Adrenal gland (tissue), 5 donors: Measurements from ENCODE around the gene POLR2J.
"Not testable (repeated sequence)": the region's sequence is repeated elsewhere in the genome, so short reads cannot be mapped to it uniquely, and the experiment has no call there.

Source experiments
- POLR2A ChIP-seq, 2 donors: fragments of 450-650 bp; IDR thresholded peaks; one replicate each; pipeline ENCODE4 v1.6.1; 2017; ENCODE audit warnings: antibody characterized with exemption in 2 of 2, mild to moderate bottlenecking in 2 of 2, moderate library complexity in 1 of 2
- TF ChIP-seq, protein P1 (sequence below), 6 experiments: fragments of 450-650 bp in 4 of 6; fragments of 200-600 bp in 2 of 6; sonication (generic) in 1 of 6; IDR thresholded peaks; 1 replicate in 5 of 6; 2 replicates in 1 of 6; pipeline versions ENCODE4 v1.5.1 to v1.8.0; 2016 to 2021; ENCODE audit warnings: antibody characterized with exemption in 6 of 6, mild to moderate bottlenecking in 2 of 6, moderate library complexity in 1 of 6
- donor health status: DM: no; HTN: no; CAD: no.

DNA sequence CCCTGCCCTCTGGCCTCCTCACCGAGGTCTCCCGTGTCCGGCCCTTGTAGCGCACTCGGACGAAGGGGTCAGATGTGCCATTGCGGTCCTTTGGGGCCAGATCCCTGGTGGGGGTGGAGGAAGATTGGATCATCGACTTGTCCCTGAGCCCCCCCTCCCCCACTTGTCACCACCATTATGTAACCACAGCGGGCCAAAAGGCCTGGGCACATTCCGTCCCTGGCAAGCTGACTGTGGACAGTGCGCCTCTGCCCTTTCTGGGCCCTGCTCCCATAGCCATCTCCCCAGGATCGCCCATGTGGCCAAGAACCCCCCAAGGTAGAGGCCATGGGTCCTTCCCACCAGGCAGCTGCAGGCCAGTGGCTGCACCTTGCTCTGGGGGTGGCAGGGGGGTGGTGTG lies 24.4 kb upstream of the POLR2J start:
- TF ChIP-seq POLR2A (IDR thresholded peaks at IDR 0.05): not testable (repeated sequence)
- TF ChIP-seq, protein P1, sequence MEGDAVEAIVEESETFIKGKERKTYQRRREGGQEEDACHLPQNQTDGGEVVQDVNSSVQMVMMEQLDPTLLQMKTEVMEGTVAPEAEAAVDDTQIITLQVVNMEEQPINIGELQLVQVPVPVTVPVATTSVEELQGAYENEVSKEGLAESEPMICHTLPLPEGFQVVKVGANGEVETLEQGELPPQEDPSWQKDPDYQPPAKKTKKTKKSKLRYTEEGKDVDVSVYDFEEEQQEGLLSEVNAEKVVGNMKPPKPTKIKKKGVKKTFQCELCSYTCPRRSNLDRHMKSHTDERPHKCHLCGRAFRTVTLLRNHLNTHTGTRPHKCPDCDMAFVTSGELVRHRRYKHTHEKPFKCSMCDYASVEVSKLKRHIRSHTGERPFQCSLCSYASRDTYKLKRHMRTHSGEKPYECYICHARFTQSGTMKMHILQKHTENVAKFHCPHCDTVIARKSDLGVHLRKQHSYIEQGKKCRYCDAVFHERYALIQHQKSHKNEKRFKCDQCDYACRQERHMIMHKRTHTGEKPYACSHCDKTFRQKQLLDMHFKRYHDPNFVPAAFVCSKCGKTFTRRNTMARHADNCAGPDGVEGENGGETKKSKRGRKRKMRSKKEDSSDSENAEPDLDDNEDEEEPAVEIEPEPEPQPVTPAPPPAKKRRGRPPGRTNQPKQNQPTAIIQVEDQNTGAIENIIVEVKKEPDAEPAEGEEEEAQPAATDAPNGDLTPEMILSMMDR (IDR thresholded peaks at IDR 0.05): not testable (repeated sequence)
